ENCODE measurements around the gene LRRC74B. TPM values are rescaled to one million over a fixed set of nuclear protein-coding genes. Genes with fewer than 3 reads are reported as not detected.

LRRC74B gene
- total RNA-seq, 6 experiments from 2014 or later = not detected

DNA sequence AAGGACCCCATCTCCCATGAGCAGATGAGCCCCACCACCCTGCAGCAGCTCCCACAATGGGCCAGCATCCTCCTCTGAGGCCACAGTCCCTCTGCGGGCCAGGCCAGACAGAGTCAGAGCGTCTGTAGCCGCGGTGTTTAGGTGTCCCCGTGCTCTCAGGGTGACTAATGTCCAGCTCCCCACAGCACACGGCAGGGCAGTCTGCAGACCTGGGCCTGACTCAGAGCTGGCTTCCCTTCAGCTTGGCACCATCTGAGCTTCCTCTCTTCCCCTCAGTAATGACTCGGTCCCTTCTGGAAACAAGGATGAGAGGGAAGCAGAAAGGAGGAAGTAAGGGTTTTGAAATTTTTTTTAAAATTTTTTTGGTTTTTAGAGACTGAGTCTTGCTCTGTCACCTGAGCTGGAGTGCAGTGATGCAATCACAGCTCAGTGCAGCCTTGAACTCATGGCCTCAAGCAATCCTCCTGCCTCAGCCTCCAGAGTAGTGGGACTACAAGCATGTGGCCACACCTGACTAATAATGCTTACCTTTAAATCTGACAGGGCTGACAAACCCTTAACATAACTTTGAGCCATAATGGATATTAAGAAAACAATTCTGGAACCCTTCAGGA lies 28.5 kb downstream of the LRRC74B start:
- DNase-seq (no peak), ATAC-seq (peak in 1 of 4 donors; percentile 60)
- Histone ChIP-seq H3K27me3 (no peaks in the 10 kb centered on the region), H3K36me3 (no peaks in the 10 kb centered on the region), H3K4me1 (no peaks in the 10 kb centered on the region), H3K27ac (no peak overlapping the region), H3K9me3 (no peaks in the 10 kb centered on the region), H3K4me3 (no peak overlapping the region)
- 33% methylated on average over 1 of the region's 7 CpGs for WGBS (ENCODE audit: insufficient coverage, low coverage, low lambda C conversion rate, missing lambda C conversion rate)
- intact Hi-C loops (cut with DNase I) = no loop called here
- TF ChIP-seq POLR2A (IDR thresholded peaks at IDR 0.05) = no peak

DNA sequence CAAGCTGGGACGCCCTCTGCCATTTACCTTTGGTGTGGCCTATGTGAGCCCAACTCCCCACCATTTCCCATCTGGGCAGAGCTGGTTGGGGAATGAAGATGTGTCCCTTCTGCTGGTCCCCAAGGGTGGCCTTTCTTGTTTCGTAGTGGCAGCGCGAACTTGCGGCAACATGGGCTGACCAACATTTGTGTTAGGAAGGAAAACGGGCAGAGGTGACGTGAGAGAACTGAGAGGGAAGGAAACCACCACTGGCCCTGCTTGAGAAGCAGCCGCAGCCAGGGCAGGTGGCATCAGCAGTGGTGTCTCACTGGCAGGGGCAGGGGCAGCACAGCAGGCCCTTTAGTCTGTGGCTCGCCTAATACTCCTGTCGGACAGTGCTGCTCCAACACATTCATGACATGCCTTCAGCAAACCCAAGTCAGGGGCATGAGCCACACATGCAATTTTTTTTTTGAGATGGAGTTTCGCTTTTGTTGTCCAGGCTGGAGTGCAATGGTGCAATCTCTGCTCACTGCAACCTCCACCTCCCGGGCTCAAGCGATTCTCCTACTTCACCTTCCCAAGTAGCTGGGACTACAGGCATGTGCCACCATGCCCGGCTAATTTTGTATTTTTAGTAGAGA lies 29.9 kb downstream of the LRRC74B start:
- intact Hi-C loops (cut with DNase I) = no loop called here
- 87% methylated on average over 10 of the region's 14 CpGs for WGBS (ENCODE audit: insufficient coverage, low coverage, low lambda C conversion rate, missing lambda C conversion rate)
- Histone ChIP-seq H3K4me3 (no peak overlapping the region), H3K27ac (no peak overlapping the region), H3K36me3 (no peaks in the 10 kb centered on the region), H3K27me3 (no peaks in the 10 kb centered on the region), H3K4me1 (no peaks in the 10 kb centered on the region), H3K9me3 (no peaks in the 10 kb centered on the region)
- no peak for DNase-seq
- ATAC-seq = no peak
- TF ChIP-seq POLR2A (IDR thresholded peaks at IDR 0.05) = no peak
- TF ChIP-seq, protein P1, sequence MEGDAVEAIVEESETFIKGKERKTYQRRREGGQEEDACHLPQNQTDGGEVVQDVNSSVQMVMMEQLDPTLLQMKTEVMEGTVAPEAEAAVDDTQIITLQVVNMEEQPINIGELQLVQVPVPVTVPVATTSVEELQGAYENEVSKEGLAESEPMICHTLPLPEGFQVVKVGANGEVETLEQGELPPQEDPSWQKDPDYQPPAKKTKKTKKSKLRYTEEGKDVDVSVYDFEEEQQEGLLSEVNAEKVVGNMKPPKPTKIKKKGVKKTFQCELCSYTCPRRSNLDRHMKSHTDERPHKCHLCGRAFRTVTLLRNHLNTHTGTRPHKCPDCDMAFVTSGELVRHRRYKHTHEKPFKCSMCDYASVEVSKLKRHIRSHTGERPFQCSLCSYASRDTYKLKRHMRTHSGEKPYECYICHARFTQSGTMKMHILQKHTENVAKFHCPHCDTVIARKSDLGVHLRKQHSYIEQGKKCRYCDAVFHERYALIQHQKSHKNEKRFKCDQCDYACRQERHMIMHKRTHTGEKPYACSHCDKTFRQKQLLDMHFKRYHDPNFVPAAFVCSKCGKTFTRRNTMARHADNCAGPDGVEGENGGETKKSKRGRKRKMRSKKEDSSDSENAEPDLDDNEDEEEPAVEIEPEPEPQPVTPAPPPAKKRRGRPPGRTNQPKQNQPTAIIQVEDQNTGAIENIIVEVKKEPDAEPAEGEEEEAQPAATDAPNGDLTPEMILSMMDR (IDR thresholded peaks at IDR 0.05) = no peak

DNA sequence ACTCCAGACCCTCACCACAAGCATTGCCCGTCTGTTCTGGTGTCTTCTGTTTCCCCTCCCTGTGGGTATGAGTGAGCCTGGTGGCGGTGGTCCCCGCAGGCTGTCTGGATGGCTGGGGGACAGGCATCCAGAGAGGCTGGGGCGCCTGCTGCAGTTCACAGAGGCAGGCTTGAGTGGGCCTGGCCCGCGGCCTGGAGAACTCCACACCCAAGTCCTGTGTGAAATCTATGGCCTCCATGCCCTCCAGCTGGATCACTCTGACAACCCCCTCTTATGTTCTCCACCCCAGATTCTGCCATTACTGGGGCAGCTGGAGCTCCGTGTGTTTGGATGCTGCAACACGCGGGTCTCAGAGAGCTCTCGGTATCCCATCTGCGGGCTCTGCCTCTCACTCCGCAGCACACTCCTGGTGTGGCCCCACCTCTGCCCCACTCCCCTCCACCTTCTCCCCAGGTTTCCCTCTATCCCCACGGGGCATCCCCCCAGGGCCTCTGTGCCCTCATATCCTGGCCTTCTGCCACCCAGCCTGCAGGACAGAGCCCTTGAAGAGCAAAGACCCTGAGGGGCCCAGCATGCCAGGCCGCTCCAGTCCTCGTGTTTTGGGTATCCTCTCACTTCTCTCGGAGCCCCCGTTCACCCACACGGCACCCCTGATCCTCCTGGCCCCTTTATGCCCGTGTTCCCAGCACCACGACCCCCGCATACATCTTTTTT lies 31.3 kb downstream of the LRRC74B start:
- H3K27me3 ChIP-seq = no peaks in the 10 kb centered on the region
- no peak overlapping the region for H3K4me3 ChIP-seq
- TF ChIP-seq POLR2A (IDR thresholded peaks at IDR 0.05) = no peak
- TF ChIP-seq, protein P1 (IDR thresholded peaks at IDR 0.05) = no peak
- no peaks in the 10 kb centered on the region for H3K9me3 ChIP-seq
- 72% methylated on average over 11 of the region's 21 CpGs for WGBS (ENCODE audit: insufficient coverage, low coverage, low lambda C conversion rate, missing lambda C conversion rate)
- no peak overlapping the region for H3K27ac ChIP-seq
- H3K4me1 ChIP-seq = no peaks in the 10 kb centered on the region
- ATAC-seq (no peak), DNase-seq (no peak)
- H3K36me3 ChIP-seq = no peaks in the 10 kb centered on the region
- intact Hi-C loops (cut with DNase I) = no loop called here

DNA sequence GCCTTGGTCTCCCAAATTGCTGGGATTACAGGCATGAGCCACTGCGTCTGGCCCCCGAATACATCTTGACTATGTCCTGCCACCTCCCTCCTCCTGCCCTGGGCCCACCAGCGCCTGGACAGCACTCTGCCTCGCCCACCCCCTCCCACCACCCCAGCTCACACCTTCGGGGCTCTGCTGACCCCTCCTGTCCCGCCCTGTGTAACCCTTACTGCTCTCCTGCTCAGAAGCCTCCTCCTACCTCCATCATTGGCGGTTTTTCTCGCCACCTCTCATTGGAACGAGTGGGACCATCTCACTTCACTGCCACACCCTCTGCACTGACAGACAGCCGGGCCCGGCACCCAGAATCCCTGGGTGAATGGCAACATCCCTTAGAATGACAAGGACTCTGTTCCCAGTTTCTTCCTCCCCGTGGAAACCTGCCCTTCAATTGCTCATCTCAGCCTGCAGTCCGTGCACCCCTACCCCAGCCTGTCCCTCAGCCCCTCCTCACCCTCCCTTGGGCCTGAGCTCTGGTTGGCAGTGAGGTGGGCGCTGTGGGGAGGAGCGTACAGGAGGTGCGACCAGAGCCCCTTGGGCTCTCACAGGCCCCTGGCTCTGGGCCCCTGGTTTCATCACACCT lies 32.2 kb downstream of the LRRC74B start:
- WGBS (ENCODE audit: insufficient coverage, low coverage, low lambda C conversion rate, missing lambda C conversion rate) = 69% methylated on average over 15 of the region's 16 CpGs
- no peaks in the 10 kb centered on the region for H3K27me3 ChIP-seq
- intact Hi-C loops (cut with DNase I) = no loop called here

More for the DNA sequence above, 32.2 kb downstream of the LRRC74B start:
- Histone ChIP-seq H3K36me3 (no peaks in the 10 kb centered on the region), H3K4me1 (no peaks in the 10 kb centered on the region), H3K9me3 (no peaks in the 10 kb centered on the region), H3K4me3 (no peak overlapping the region), H3K27ac (no peak overlapping the region)
- ATAC-seq = no peak
- TF ChIP-seq, protein P1 (IDR thresholded peaks at IDR 0.05) = no peak
- no peak for TF ChIP-seq POLR2A (IDR thresholded peaks at IDR 0.05)
- DNase-seq = no peak
